ENCODE results near the gene E2F1. TPM values are rescaled to one million over a fixed set of nuclear protein-coding genes. Genes with fewer than 3 reads are reported as not detected.

E2F1 gene
- total RNA-seq, 1 donor from 2014 or later = 1.4 TPM

- intact Hi-C loops (cut with DNase I) = loop anchor here (10.0 kb wide), 1 partner anchor 212 kb away; no protein-coding TSS in a partner anchor
- peak; percentile 99 for DNase-seq (ENCODE audit: low spot score)
- ATAC-seq = peak; percentile 90
These were observed 19.6 kb downstream of the E2F1 start, which contains the start of gene ACTL10 for GRCh38 chr20:33666293-33667244. Gene ACTL10 (plus strand): TSS chr20:33666943. CDS start chr20:33667498, 555 bp downstream.

GRCh38 chr20:33664762-33665144, 21.4 kb downstream of the E2F1 start:
- ATAC-seq (no peak), DNase-seq (ENCODE audit: low spot score) (no peak)

GRCh38 chr20:33664085-33664761, 22.0 kb downstream of the E2F1 start:
- intact Hi-C loops (cut with DNase I) = loop anchor here (10.0 kb wide), 1 partner anchor 209 kb away; no protein-coding TSS in a partner anchor
- no peak for DNase-seq (ENCODE audit: low spot score)
- ATAC-seq = no peak

More at GRCh38 chr20:33664762-33665144, 21.4 kb downstream of the E2F1 start:
- intact Hi-C loops (cut with DNase I) = loop anchor here (10.0 kb wide), 1 partner anchor 210 kb away; no protein-coding TSS in a partner anchor

GRCh38 chr20:33663161-33664084, 22.8 kb downstream of the E2F1 start:
- ATAC-seq (peak; percentile 61), DNase-seq (ENCODE audit: low spot score) (peak; percentile 90)
- intact Hi-C loops (cut with DNase I) = loop anchor here (10.0 kb wide), 1 partner anchor 209 kb away; no protein-coding TSS in a partner anchor

GRCh38 chr20:33662172-33662571, 24.0 kb downstream of the E2F1 start, which contains the start of gene C20orf144:
Gene C20orf144 (plus strand): TSS chr20:33662327. CDS start chr20:33662346, 19 bp downstream.
- DNase-seq (ENCODE audit: low spot score) (no peak), ATAC-seq (no peak)
- intact Hi-C loops (cut with DNase I) = loop anchor here (10.0 kb wide), 1 partner anchor 207 kb away; no protein-coding TSS in a partner anchor

- no peak for DNase-seq (ENCODE audit: low spot score)
- no peak for ATAC-seq
- intact Hi-C loops (cut with DNase I) = loop anchor here (10.0 kb wide), 1 partner anchor 206 kb away; no protein-coding TSS in a partner anchor
These were observed 25.5 kb downstream of the E2F1 start for GRCh38 chr20:33660685-33661058.

GRCh38 chr20:33660035-33660684, 26.0 kb downstream of the E2F1 start:
- DNase-seq (ENCODE audit: low spot score) = no peak
- ATAC-seq = no peak
- intact Hi-C loops (cut with DNase I) = loop anchor here (10.0 kb wide), 1 partner anchor 205 kb away; no protein-coding TSS in a partner anchor

- no peak for ATAC-seq
- intact Hi-C loops (cut with DNase I) = loop anchor here (10.0 kb wide), 1 partner anchor 205 kb away; no protein-coding TSS in a partner anchor
- no peak for DNase-seq (ENCODE audit: low spot score)
These were observed 26.7 kb downstream of the E2F1 start for GRCh38 chr20:33659341-33660034.

- no peak for ATAC-seq
- intact Hi-C loops (cut with DNase I) = no loop called here
These were observed 27.3 kb downstream of the E2F1 start for GRCh38 chr20:33658929-33659328.

GRCh38 chr20:33658510-33658909, 27.7 kb downstream of the E2F1 start:
- intact Hi-C loops (cut with DNase I) = no loop called here
- no peak for ATAC-seq
- DNase-seq (ENCODE audit: low spot score) = no peak

More at GRCh38 chr20:33658929-33659328, 27.3 kb downstream of the E2F1 start:
- DNase-seq (ENCODE audit: low spot score) = no peak

- intact Hi-C loops (cut with DNase I) = no loop called here
These were observed 28.5 kb downstream of the E2F1 start for GRCh38 chr20:33657704-33658095.

GRCh38 chr20:33656783-33657703, 29.1 kb downstream of the E2F1 start:
- intact Hi-C loops (cut with DNase I) = no loop called here
- DNase-seq (ENCODE audit: low spot score) (no peak), ATAC-seq (no peak)

More at GRCh38 chr20:33657704-33658095, 28.5 kb downstream of the E2F1 start:
- ATAC-seq (no peak), DNase-seq (ENCODE audit: low spot score) (no peak)

- no peak for ATAC-seq
- intact Hi-C loops (cut with DNase I) = no loop called here
These were observed 30.0 kb downstream of the E2F1 start for GRCh38 chr20:33656010-33656782.

GRCh38 chr20:33655164-33655563, 31.0 kb downstream of the E2F1 start:
- DNase-seq (ENCODE audit: low spot score) = no peak
- intact Hi-C loops (cut with DNase I) = no loop called here
- ATAC-seq = no peak

More at GRCh38 chr20:33656010-33656782, 30.0 kb downstream of the E2F1 start:
- no peak for DNase-seq (ENCODE audit: low spot score)

GRCh38 chr20:33654680-33655161, 31.5 kb downstream of the E2F1 start:
- DNase-seq (ENCODE audit: low spot score) = no peak
- intact Hi-C loops (cut with DNase I) = no loop called here
- no peak for ATAC-seq
